GM19455 (cell line): Measurements from ENCODE around the gene USP6NL.
"Not testable (repeated sequence)": the region's sequence is repeated elsewhere in the genome, so short reads cannot be mapped to it uniquely, and the experiment has no call there.

Source experiments
- ATAC-seq: cut with Tn5 transposase; IDR thresholded peaks from one replicate; pipeline ENCODE4 v1.9.1; 2021; ENCODE audit not compliant: unreplicated experiment

The USP6NL gene

DNA sequence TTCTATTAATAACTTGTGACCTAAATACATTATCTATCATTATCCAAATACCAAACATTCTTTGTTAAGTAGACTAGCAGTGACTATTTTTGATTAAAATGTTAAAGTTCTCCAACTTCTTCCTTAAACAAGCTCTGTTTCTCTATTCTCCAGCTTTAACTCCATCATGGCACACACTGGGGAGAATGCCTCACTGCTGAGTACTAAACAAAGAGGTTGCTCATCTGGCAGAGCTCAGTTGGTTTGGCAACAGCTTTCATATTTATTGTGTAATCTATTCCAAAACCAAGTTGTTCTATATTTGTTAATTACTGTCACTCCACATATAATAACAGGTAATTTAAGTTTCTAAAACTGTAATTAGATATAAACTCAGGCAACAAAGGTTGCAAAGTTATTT lies 89.6 kb downstream of the USP6NL start:
- no peak for ATAC-seq

DNA sequence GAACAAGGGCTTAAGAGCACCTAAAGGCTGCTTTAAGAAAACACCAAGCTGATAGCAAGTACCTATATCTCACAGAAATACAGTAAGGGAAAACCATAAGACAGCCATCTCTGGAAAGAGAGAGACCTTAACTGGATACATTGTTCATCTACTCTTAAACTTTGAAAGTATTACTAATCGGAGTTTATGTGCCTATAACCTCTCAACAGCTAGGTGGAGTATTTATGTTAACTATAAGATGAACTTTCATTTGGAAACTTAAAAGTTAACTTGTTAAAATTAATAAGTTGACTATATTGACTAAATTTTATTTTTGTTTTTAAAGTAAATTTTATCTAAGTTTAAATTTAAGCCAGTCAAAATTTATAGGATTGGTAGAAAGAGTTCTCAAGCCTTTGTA lies 90.6 kb downstream of the USP6NL start:
- ATAC-seq = no peak

DNA sequence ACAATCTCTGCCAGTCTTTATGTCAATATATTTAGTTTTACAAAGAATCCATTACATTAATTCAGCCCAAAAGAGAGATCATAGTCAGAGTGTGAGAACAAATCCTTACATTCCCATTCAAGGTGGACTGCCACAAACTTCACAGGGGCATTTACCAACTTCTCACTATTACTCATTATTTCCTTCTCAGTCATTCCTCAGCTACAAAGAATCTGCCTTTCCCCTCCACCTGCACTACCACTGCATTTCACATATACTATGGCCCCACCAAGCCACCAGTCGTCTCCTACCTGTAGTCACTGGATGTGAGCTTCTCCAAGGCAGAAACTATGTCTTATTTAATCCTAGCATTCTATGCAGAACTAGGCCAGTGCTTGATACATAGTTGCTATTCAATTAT lies 94.3 kb downstream of the USP6NL start:
- peak; percentile 52 for ATAC-seq

DNA sequence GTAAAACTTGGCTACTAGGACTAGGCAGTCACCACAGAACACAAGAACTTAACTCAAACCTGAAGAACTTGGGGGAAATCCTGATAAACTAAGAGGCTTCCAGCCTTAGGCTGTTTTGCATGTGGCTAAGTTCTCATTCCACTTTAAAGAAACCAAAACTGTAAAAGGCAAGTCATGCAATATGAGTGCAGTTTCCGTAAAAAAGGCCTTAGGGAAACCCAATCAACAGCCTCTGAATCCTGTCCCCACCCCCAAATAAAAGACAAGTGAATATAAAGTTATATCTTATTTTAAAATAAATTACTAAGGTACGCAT lies 95.1 kb downstream of the USP6NL start:
- ATAC-seq = no peak

DNA sequence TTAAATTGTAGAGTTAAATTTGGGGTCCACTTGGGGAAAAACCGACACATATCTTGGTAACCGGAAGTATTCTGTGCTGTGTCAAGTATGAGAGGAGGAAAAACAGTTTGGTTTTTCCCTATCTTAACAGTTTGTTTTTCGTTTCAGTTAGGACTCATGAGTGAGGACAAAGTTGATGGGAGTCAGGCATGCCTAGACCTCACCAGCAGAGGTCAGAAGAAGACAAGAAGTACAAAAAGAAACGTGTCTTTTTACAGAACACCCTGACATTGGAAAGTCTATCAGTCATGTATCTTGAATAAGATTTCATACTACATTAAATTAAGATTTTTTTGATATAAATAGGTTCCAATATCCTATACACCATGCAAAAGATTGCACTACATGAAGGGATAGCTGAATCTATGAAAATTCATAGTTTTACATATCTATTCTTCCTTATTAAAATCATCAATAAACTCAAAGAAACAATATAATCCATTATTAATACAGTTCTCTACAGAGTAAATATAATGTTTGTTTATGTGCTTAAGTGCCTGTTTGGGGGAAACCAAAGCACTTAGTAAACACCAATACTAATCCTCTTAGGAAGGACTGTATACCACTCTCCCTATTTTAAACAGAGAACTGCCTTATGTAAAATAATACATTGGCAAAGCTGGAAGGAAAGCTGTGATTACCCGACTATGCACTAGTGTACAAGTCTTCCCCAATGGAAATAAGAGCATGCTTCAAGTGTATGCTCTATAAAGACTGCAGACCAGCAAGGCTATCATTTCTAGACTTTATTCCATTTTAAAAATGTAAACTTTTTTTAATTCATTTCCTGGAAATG lies 95.6 kb downstream of the USP6NL start:
- ATAC-seq = no peak

DNA sequence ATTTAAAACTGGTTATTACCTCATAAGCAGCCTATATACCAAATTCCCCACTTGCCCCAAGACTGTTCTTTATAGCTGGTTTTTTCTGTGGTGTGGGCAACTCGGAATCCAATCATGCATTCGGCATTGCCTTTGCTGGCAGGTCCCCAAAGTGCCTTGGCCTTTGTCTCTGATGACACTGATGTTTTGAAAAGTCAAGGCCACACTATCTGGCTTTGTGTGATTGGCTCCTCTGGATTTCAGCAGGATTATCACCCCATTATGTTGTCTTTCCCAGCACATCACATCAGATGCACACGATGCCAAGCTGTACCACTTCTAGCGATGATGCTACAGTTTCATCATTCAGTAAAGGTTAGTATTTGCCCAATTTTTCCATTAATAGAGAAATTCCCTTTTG lies 97.7 kb downstream of the USP6NL start:
- ATAC-seq = no peak

DNA sequence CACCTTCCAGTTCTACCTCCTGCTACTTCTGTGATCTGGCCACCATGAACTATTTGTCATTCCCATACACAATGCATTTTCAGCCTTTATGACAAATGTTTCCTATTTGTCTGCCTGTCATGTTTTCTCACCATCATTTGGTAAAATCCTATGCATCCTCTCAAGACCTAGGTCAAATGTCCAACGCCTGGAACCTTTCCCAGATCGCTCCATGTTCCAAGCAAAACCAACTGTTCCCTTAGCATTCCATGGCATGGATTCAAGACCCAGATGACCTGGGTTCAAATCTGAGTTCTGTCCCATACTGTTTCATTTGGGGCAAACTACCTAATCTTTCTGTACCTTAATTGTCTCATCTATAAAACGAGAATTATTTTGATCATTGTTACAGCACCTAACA lies 98.9 kb downstream of the USP6NL start:
- ATAC-seq = no peak

DNA sequence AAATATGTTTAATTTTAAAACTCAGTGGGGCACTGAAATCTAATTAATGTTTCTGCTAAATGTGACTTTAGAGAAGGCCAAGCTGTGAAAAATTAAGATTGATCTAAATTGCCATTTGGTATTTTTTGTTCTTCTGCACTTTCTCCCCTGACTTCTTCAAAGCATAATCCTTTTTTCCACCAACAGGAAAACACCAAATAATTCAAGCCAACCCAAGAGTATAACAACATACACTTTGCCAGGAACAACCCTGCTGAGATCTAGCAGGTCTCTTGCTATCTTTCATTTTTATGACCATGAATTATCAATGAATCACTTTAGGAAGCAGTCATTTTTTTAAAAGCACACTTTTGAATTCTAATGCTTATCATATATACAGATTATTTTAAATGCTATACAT lies 100.1 kb downstream of the USP6NL start:
- no peak for ATAC-seq

DNA sequence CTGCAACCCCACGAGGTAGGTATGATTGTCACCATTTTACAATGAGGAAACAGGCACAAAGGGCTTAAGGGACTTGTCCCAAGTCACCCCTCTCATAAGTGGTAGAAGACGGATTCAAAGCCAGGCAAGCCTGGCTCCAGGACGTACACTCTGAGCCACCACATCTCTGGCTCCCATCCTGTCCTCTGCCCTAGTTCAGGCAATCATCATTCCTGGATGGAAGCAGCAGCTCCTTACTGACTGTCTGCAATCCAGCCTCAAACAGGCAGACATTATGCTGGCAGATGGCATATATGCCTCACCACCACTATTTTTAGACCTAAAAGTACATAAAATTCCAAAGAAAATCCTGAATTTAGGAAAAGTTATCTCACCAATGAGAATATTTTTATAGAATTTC lies 100.7 kb downstream of the USP6NL start:
- ATAC-seq = no peak

DNA sequence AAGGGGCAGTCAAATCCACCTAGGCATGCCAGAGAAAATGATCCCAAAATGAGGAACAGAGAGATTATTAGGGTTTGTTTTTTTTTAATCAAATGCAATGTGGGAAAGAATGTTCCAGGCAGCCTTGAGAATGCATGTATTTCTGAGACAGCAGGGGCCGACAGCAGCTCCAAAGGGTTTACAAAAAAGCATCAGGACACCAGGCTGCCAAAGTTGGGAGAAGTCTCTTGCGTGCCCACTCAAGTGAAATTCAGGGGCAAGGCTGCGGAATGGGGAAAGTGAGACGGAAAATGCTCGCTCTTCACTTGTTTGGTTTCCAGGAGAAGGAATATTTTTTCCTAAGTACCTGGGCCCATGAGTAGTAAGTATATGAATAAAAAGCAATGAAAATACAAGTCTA lies 101.2 kb downstream of the USP6NL start:
- ATAC-seq = no peak

DNA sequence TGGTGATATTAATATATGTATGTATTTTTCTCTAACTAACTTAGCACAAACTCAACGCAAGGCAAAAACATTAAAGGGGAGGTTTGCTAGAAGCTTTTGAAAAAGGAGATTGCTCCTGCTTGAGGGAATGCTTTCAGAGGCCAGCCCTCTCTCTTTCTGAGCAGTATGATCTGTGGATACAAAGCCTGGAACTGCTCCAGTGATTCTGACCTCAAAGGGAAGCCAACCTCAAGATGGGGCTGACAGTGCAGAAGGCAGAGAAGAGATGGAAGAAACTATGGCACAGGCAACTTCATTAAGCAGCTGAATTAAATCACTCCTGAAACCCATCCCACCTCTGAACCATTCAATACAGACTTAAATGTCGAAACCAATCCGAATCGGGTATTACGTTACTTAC lies 102.4 kb downstream of the USP6NL start:
- no peak for ATAC-seq

DNA sequence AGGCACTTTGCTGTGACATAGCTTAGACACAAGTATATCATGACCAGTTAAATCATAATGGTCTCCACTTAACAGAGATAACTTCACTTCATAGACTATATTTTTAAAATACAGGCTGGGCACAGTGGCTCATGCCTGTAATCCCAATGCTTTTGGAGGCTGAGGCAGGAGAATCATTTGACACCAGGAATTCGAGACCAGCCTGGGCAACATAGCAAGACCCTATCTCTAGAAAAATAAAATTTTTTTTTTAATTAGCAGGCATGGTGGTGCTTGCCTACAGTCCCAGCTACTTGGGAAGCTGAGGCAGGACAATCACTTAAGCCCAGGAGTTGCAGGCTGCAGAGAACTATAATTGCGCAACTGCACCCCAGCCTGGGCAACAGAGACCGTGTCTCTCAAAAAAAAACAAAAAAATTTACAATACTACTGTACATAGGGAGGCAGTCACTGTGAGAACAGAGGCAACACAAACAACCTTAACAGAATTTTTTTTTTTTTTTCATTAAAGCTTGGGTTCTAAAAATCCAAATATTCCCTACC lies 105.1 kb downstream of the USP6NL start:
- ATAC-seq = no peak

DNA sequence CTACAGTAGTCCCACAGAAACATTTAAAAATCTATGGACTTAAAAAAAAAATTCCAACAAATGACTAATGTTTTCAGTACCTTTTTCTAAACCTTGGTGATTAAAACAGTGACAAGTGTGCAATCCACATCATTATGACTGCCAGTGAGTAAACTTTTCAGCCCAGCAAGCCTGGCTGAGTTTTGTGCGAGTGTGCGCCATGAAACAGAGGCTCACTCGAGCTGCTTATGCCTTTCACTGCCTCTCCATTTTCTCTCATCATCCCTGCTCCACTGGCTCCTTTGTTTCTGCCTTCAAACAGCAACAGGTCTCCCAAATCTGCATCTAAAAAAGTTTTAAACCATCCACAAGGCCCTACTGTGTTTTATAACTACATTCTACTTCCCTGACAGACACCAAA lies 105.8 kb downstream of the USP6NL start:
- ATAC-seq = no peak

DNA sequence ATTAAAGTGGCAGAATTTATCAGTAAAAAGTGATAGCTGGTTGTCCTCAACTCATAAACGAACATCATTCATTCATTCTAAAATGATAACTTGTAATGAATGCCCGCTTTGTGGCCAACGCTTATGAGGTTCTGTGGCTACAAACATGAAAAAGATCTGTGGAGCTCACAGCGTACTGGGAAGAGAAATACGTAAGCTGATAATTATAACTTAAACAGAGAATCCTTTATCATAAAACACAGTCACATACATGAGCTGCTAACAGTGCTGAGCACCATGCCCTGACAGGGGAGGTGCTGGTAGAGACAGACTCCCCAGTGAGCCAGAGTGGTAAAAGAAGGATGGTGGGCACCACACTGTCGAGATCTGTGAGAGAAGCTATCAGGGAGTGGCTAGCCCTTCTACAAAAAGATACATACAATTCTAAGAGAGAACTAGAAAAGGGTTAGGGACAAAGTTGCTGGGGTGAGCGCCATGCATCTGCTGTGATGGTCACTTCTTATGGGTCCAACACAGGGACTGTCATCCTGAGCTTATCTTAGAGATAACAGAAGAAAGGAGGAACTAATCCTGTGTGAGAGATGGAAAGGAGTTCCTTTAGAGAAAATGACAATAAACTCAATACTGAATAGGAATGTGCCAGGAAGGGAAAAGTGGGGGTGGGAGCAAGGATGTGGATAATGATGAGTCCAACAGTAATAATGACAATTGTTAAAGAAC lies 106.7 kb downstream of the USP6NL start:
- ATAC-seq = no peak

DNA sequence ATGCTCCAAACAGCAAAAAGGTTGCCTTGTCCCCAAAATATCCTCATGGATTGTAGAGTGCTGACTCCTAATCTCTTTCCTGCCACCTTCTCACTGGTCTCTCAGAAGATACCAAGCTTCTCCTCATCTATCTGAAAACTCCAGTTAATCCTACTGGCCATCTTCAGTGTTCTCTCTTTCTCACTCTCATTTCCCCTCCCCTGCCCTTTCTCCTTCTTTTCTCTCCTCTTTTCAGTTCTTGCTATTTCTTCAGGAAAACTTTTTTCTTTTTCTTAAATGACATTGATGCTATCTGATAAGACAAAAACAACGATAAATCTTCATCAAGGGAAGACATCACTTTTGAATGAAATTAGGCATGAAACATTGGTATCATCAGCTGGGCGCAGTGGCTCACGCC lies 109.8 kb downstream of the USP6NL start:
- no peak for ATAC-seq

DNA sequence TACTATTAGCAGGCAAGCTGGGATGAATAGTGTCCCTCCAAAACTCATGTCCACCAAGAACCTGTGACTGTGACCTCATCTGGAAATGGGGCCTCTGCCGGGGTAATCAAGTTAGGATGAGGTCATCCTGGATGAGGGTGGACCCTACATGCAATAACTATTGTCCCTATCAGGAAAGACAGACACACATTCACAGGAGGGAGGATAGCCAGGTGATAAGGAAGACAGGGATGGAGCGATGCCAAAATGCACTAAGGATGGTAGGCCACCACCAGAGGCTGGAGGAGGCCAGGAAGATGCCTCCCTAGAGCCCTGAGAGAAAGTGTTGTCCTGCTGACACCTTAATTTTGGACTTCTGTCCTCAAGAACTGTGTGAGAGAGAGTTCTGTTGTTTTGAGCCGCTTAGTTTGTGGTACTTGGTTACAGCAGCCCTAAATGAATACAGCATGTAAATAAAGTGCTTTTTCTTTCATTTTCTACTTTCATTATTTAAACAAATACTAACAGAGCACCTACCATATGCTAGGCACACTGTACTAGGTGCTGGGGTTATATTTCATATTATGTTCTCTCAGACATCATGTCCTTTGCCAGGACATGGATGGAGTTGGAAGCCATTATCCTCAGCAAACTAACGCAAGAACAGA lies 111.9 kb downstream of the USP6NL start:
- ATAC-seq = no peak

DNA sequence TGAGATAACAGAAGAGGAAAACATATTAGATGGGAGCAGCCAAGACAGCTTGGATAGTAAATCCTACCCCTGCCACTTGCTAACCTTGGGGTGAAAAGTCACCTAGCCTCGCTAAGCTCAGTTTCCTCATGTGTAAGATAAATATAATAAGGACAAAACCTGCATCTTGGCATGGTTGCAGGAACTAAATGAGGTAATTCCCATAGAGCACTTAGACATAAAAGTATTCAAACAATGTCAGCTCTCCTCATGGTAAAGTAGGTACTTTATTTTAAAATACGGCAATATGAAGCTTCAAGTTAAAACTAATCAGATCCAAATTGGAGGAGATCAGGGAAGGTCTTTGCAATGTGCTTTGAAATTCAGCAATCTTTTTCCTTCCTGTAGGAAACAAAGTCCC lies 113.1 kb downstream of the USP6NL start:
- no peak for ATAC-seq

DNA sequence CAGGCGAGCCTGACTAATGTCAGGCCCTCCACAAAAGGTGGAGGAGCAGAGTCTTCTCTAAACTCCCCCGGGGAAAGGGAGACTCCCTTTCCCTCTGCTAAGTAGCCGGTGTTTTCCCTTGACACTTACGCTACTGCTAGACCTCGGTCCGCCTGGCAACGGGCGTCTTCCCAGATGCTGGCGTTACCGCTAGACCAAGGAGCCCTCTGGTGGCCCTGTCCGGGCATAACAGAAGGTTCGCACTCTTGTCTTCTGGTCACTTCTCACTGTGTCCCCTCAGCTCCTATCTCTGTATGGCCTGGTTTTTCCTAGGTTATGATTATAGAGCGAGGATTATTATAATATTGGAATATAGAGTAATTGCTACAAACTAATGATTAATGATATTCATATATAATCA lies 116.5 kb downstream of the USP6NL start:
- not testable (repeated sequence) for ATAC-seq

DNA sequence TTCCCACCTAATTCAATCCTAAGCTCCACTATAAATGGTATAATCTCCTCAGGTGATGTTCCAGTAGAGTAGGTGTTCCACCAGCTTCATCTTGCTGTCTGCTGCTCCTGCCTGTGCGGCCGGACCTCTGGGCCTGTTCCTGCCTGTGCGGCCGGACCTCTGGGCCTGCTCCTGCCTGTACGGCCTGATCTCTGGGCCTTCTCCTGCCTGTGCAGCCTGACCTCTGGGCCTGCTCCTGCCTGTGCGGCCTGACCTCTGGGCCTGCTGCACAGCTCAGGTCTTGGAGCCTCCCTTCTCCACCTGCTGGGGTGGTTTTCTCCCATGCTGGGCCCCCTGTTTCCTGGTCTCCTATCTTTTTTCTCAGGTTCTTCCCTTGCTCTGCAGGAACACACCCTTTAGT lies 117.8 kb downstream of the USP6NL start:
- ATAC-seq = no peak

DNA sequence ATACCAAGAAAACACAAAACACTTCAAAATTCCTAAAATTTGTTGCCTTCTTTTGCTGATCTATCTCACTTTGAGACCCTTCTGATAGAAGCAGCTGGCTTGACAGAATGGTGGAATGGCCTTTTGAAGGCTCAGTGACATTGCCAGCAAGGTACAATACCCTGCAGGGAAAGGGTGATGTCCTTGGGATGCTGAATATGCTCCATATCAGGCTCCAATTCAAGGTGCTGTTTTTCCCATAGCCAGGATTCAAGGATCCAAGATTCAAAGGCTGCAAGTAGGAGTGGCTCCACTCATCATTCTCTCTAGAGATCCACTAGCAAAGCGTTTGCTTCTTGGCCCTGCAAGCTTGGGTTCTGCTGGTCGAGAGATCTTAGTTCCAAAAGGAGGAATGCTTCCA lies 120.4 kb downstream of the USP6NL start:
- ATAC-seq = no peak

DNA sequence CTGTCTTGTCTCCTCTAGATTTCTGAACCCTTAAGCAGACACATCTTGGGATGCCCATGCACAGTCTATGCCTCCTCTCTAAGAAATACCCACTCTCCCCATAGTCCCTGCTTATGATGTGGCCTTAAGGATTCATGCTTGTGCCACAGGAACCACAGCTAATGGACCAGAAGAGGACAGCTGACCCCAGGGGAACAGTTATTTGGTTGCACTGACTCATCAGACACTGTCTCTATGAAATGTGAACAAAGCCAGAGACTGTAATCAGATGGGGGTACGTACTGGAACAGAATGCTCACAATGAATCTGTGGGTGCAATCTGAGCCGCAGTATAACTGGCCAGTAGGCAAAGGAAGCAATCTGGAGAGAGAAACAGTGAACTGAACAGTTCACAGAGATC lies 121.9 kb downstream of the USP6NL start:
- no peak for ATAC-seq

DNA sequence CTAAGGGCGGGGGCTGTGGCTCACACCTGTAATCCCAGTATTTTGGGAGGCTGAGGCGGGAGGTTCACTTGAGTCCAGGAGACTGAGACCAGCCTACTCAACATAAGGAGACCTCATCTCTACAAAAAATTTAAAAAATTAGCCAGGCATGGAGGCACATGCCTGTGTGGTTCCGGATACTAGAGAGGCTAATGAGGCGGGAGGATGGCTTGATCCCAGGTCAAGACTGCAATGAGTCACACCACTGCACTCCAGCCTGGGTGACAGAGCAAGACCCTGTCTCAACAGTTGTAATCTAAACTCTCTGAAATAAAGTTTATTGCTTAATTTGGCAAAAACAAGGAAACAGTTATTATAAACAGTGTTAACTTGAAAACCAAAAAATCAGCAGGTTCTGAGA lies 123.3 kb downstream of the USP6NL start:
- no peak for ATAC-seq
